Neuronal stem cell (in vitro differentiated cells): Measurements from ENCODE around the gene COMTD1.

Experiments used
- DNase-seq: peaks from one replicate; pipeline ENCODE4 v3.0.0-alpha.2; 2013; ENCODE audit warnings: low spot score
- H2AFZ ChIP-seq: one replicate; pipeline ENCODE4 v1.6.1; 2013; ENCODE audit warnings: mild to moderate bottlenecking, low read length, inconsistent platforms
- H2AK5ac ChIP-seq: 2 replicates; pipeline ENCODE4 v1.6.1; 2013; ENCODE audit warnings: low read depth, mild to moderate bottlenecking, inconsistent platforms, low read length, moderate library complexity, mixed read lengths
- H2BK120ac ChIP-seq: 2 replicates; pipeline ENCODE4 v1.6.1; 2013; ENCODE audit warnings: low read depth, mild to moderate bottlenecking, inconsistent platforms, low read length, moderate library complexity, mixed read lengths
- H2BK12ac ChIP-seq: one replicate; pipeline ENCODE4 v1.6.1; 2013; ENCODE audit warnings: low read length, inconsistent platforms
- H2BK15ac ChIP-seq: 2 replicates; pipeline ENCODE4 v1.6.1; 2013; ENCODE audit warnings: mild to moderate bottlenecking, low read length, inconsistent platforms, mixed read lengths
- H2BK5ac ChIP-seq: one replicate; pipeline ENCODE4 v1.6.1; 2013; ENCODE audit warnings: inconsistent platforms, mild to moderate bottlenecking, low read length, moderate library complexity
- H3K14ac ChIP-seq: one replicate; pipeline ENCODE4 v1.6.1; 2013; ENCODE audit warnings: low read length, inconsistent platforms
- H3K18ac ChIP-seq: 2 replicates; pipeline ENCODE4 v1.6.1; 2013; ENCODE audit warnings: low read length, inconsistent platforms
- H3K23ac ChIP-seq: 2 replicates; pipeline ENCODE4 v1.6.1; 2013; ENCODE audit warnings: low read depth, mild to moderate bottlenecking, mixed read lengths, low read length, inconsistent platforms; ENCODE audit not compliant: poor library complexity
- H3K27ac ChIP-seq: replicated peaks from 3 replicates; pipeline ENCODE4 v1.5.1; 2013; ENCODE audit warnings: low read length, inconsistent platforms
- H3K27me3 ChIP-seq, 3 experiments: 2 replicates each; pipeline ENCODE4 v1.6.1; 2013; ENCODE audit warnings: low read length in 3 of 3, mild to moderate bottlenecking in 2 of 3, inconsistent platforms in 1 of 3, low read depth in 1 of 3, mixed read lengths in 1 of 3, moderate library complexity in 1 of 3; ENCODE audit not compliant: control insufficient read depth in 3 of 3, insufficient read depth in 3 of 3
- H3K36me3 ChIP-seq, 2 donors: replicated peaks in 1 of 2; 2 replicates each; pipeline ENCODE4 v1.6.1; 2013; ENCODE audit warnings: low read length in 2 of 2; ENCODE audit not compliant: control insufficient read depth in 2 of 2, insufficient read depth in 2 of 2
- H3K4ac ChIP-seq: 2 replicates; pipeline ENCODE4 v1.6.1; 2013; ENCODE audit warnings: inconsistent platforms, mild to moderate bottlenecking, low read length, moderate library complexity
- H3K4me1 ChIP-seq, 2 donors: 1 replicate in 1 of 2; 2 replicates in 1 of 2; pipeline ENCODE4 v1.6.1; 2013; ENCODE audit warnings: low read length in 2 of 2, low read depth in 1 of 2; ENCODE audit not compliant: control insufficient read depth in 2 of 2, insufficient read depth in 1 of 2
- H3K4me2 ChIP-seq: one replicate; pipeline ENCODE4 v1.6.1; 2013; ENCODE audit warnings: mild to moderate bottlenecking, low read length, inconsistent platforms; ENCODE audit not compliant: insufficient read depth, poor library complexity, severe bottlenecking
- H3K4me3 ChIP-seq, 2 donors: 2 replicates each; pipeline ENCODE4 v1.5.1; 2013; ENCODE audit warnings: low read length in 2 of 2, mild to moderate bottlenecking in 2 of 2, inconsistent platforms in 1 of 2, moderate library complexity in 1 of 2
- H3K79me1 ChIP-seq: one replicate; pipeline ENCODE4 v1.6.1; 2013; ENCODE audit warnings: low read depth, mild to moderate bottlenecking, inconsistent platforms, low read length, moderate library complexity
- H3K9ac ChIP-seq: one replicate; pipeline ENCODE4 v1.6.1; 2013; ENCODE audit warnings: mild to moderate bottlenecking, low read depth, low read length, inconsistent platforms; ENCODE audit not compliant: poor library complexity
- H3K9me3 ChIP-seq, 2 donors: replicated peaks in 1 of 2; 2 replicates each; pipeline versions ENCODE3 to v1.6.1; 2013; ENCODE audit warnings: low read length in 2 of 2, mild to moderate bottlenecking in 2 of 2, inconsistent platforms in 1 of 2, low read depth in 1 of 2, mixed read lengths in 1 of 2, moderate library complexity in 1 of 2; ENCODE audit not compliant: control insufficient read depth in 2 of 2, insufficient read depth in 1 of 2
- H4K8ac ChIP-seq: one replicate; pipeline ENCODE4 v1.6.1; 2013; ENCODE audit warnings: low read depth, mild to moderate bottlenecking, inconsistent platforms, low read length, moderate library complexity
- H4K91ac ChIP-seq: one replicate; pipeline ENCODE4 v1.6.1; 2013; ENCODE audit warnings: low read length, low read depth, mild to moderate bottlenecking, inconsistent platforms; ENCODE audit not compliant: poor library complexity
- WGBS, 2 donors: extraction: QIAGEN DNeasy Blood & Tissue Kit; methylation state at CpG; one replicate each; pipeline ENCODE4 v1.1.7; 2013; ENCODE audit warnings: missing lambda C conversion rate in 2 of 2, mixed read lengths in 1 of 2; ENCODE audit not compliant: insufficient read length in 2 of 2, insufficient replicate concordance in 1 of 2; ENCODE audit errors: extremely low coverage in 2 of 2; 5-methylcytosine and 5-hydroxymethylcytosine counted together

The COMTD1 gene

DNA sequence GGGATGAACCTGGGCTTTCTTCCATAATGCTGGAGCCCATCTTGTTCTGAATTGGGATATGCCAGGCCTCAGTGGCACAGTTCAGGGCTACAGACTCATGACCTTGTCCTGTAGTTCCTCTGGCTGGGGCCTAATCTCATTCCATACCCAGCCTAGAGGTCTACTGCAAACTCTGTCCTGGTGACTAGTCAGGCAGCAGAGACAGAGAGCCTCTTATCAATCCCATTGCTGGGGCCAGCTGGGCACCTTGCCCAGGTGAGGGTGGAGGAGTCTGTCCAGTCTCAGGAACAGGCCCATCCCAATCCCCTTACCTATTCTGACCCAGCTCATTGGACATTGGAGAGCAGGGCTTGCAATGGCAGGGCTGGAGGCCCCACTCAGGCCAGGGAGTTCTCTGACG, 28.0 kb upstream of the COMTD1 start:
- H3K36me3 ChIP-seq = no peaks in the 10 kb centered on the region
- H2BK5ac ChIP-seq = no peak overlapping the region
- no peaks in the 10 kb centered on the region for H3K27me3 ChIP-seq
- H3K79me1 ChIP-seq = no peaks in the 10 kb centered on the region
- no peak overlapping the region for H2AK5ac ChIP-seq
- DNase-seq = no peak
- no peak overlapping the region for H3K23ac ChIP-seq
- H4K91ac ChIP-seq = no peak overlapping the region
- no peak overlapping the region for H3K18ac ChIP-seq
- H2BK15ac ChIP-seq = no peak overlapping the region
- H3K4me2 ChIP-seq = no peak overlapping the region
- no peak overlapping the region for H3K27ac ChIP-seq
- no peak overlapping the region for H2BK12ac ChIP-seq
- no peak overlapping the region for H3K4ac ChIP-seq
- H3K4me1 ChIP-seq = no peaks in the 10 kb centered on the region
- H2BK120ac ChIP-seq = no peak overlapping the region
- H3K14ac ChIP-seq = no peak overlapping the region
- peaks cover 0 to 2% of the 10 kb centered on the region in 2 donors for H3K9me3 ChIP-seq
- no peak overlapping the region for H3K4me3 ChIP-seq
- WGBS, 2 donors = no CpG with 5 or more reads among the region's 1 CpG
- no peak overlapping the region for H4K8ac ChIP-seq
- H3K9ac ChIP-seq = no peak overlapping the region
- no peak overlapping the region for H2AFZ ChIP-seq

DNA sequence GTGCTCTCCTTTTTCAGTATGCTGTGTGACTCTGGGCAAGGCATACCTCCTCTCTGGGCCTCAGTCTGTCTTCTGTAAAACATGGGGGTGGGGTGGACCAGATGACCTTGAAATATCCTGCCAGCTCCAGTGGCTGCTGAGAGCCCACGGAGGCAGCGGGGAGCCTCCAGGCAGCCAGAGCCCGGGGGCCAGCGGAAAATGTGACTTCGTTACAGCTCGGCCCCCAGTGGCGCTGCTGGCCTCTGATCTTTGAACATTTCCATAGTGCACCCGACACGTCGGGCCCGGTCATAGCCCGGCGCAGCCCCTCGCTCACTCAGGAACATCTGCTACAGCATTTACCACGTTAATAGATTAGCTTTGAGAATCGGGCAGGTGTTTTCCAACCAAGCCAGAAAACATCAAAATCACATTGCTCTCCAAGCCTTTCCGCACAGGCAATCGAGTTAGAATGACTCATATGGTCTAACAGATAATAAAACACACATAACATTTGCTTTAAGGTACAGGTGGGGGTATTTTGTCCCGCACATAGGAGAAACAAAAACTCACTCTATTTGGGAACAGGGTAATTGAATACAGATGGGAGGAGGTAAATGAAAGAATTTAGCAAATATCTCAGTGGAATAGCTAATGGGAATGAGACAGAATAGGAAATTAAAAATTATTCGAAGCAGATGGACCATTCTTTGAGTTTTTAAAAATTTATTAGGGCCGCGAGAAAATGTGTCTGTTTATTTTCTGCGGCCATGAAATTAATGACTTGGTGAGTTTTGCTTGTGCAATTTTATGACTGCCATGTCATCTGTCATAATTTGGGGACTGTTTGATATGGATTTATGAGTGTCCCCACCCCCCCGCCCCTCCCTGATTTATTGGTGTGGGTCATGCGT, 26.3 kb upstream of the COMTD1 start:
- Histone ChIP-seq H3K36me3 (no peaks in the 10 kb centered on the region), H3K27me3 (no peaks in the 10 kb centered on the region), H3K4me1 (no peaks in the 10 kb centered on the region), H2BK15ac (no peak overlapping the region), H2AFZ (no peak overlapping the region), H3K23ac (no peak overlapping the region), H3K4me3 (no peak overlapping the region), H4K8ac (no peak overlapping the region), H2BK5ac (no peak overlapping the region), H2BK12ac (no peak overlapping the region), H3K14ac (no peak overlapping the region), H3K18ac (peak overlapping the region; percentile 12), H3K4me2 (no peak overlapping the region), H2BK120ac (peak overlapping the region; percentile 76), H3K27ac (no peak overlapping the region), H3K9ac (no peak overlapping the region), H3K79me1 (no peaks in the 10 kb centered on the region), H3K9me3 (peaks cover 0 to 2% of the 10 kb centered on the region in 2 donors), H4K91ac (no peak overlapping the region), H3K4ac (no peak overlapping the region), H2AK5ac (no peak overlapping the region)
- DNase-seq = no peak
- no CpG with 5 or more reads among the region's 25 CpGs for WGBS, 2 donors

DNA sequence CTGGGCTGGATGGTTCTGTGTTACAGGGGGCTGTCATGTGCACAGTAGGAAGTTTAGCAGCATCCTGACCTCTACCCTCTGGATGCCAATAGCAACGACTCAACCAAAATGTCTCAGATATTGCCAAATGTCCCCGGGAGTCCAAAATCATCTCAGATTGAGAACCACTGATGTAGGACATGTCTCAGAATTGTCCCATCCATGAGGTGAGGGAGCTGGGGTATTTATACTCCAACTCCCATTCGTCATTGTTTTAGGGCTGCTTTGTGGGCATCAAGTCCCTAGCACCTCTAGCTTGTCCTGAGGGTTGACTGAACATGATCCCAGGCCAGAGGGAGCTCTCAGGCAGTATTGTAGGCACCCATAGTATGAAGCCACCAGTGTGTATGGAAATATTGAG, 25.2 kb upstream of the COMTD1 start:
- Histone ChIP-seq H4K8ac (no peak overlapping the region), H2BK15ac (no peak overlapping the region), H2BK120ac (no peak overlapping the region), H2BK5ac (no peak overlapping the region), H2AFZ (no peak overlapping the region), H3K36me3 (no peaks in the 10 kb centered on the region), H3K9ac (no peak overlapping the region), H2AK5ac (no peak overlapping the region), H3K23ac (no peak overlapping the region), H2BK12ac (no peak overlapping the region), H3K18ac (no peak overlapping the region), H3K79me1 (no peaks in the 10 kb centered on the region), H3K4ac (no peak overlapping the region), H3K27ac (no peak overlapping the region), H3K14ac (no peak overlapping the region), H3K27me3 (no peaks in the 10 kb centered on the region), H4K91ac (no peak overlapping the region), H3K9me3 (no peaks in the 10 kb centered on the region), H3K4me1 (no peaks in the 10 kb centered on the region), H3K4me3 (no peak overlapping the region), H3K4me2 (no peak overlapping the region)
- no peak for DNase-seq
- no CpG with 5 or more reads among the region's 3 CpGs for WGBS, 2 donors

DNA sequence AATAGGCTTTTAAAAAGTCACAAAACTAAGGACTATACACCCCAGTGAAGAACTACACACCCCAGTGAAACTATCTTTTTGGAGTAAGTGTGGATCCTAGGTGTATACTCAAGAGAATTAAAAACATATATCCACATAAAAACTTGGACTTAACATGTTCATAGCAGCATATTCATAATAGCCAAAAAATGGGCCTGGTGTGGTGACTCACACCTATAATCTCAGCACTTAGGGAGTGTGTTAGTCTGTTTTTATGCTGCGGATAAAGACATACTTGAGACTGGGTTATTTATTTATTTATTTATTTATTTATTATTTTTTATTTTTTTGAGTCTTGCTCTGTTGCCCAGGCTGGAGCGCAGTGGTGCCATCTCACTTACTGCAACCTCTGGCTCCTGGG, 19.0 kb upstream of the COMTD1 start:
- Histone ChIP-seq H4K91ac (no peak overlapping the region), H3K18ac (no peak overlapping the region), H3K79me1 (no peaks in the 10 kb centered on the region), H3K4ac (no peak overlapping the region), H3K4me1 (no peaks in the 10 kb centered on the region), H2BK5ac (no peak overlapping the region), H2AK5ac (no peak overlapping the region), H3K36me3 (no peaks in the 10 kb centered on the region), H3K23ac (no peak overlapping the region), H4K8ac (no peak overlapping the region), H3K27ac (no peak overlapping the region), H3K4me2 (no peak overlapping the region), H2BK12ac (no peak overlapping the region), H3K9ac (no peak overlapping the region), H3K14ac (no peak overlapping the region), H2BK120ac (no peak overlapping the region), H3K9me3 (peaks cover 0 to 7% of the 10 kb centered on the region in 2 donors), H3K27me3 (no peaks in the 10 kb centered on the region), H2BK15ac (no peak overlapping the region), H2AFZ (no peak overlapping the region), H3K4me3 (no peak overlapping the region)
- no CpG with 5 or more reads among the region's 2 CpGs for WGBS, 2 donors
- DNase-seq = no peak
